HG02884 (cell line): ENCODE data around the gene DDX39A.

Experiments
- ATAC-seq: cut with Tn5 transposase; IDR thresholded peaks from one replicate; pipeline ENCODE4 v1.9.1; 2021; ENCODE audit warnings: mild to moderate bottlenecking, moderate library complexity; ENCODE audit not compliant: unreplicated experiment

The DDX39A gene

DNA sequence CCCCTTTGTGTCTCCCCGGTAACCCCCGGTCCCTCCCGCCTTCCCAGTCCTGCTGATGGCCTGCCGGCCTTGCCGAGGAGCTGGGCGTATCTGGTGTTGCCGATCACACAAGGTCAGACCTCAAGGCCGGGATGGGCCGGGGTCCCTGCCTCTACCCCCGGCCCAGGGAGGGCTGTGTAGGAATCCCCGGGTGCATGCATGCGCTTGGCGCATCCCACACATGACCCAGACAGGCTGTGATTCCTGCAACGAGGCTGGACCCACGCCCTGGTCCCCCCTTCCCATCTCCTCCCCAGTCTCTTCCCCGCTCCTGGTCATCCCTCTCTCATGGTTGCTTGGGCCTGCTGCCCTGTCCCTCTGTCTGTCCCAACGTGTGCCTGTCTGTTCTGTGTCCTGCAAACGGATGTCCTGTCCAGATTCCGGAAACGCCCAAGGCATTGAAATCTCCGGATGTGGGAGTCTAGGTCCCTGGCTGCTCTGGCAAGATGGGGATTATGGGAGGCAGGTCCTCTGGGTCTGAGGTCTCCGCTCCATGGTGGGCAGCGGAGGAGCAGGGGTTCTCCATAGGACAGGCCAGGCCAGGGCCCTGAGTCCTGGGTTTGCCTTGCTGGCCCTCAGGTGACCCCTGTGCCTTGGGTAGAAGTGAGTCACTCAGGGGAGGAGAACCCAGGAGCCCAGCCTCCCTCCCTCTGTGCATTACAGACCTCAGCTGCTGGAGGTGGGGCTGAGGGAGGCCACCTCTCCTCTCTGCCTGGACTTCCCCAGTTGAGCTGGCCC, 15.6 kb upstream of the DDX39A start:
- no peak for ATAC-seq

DNA sequence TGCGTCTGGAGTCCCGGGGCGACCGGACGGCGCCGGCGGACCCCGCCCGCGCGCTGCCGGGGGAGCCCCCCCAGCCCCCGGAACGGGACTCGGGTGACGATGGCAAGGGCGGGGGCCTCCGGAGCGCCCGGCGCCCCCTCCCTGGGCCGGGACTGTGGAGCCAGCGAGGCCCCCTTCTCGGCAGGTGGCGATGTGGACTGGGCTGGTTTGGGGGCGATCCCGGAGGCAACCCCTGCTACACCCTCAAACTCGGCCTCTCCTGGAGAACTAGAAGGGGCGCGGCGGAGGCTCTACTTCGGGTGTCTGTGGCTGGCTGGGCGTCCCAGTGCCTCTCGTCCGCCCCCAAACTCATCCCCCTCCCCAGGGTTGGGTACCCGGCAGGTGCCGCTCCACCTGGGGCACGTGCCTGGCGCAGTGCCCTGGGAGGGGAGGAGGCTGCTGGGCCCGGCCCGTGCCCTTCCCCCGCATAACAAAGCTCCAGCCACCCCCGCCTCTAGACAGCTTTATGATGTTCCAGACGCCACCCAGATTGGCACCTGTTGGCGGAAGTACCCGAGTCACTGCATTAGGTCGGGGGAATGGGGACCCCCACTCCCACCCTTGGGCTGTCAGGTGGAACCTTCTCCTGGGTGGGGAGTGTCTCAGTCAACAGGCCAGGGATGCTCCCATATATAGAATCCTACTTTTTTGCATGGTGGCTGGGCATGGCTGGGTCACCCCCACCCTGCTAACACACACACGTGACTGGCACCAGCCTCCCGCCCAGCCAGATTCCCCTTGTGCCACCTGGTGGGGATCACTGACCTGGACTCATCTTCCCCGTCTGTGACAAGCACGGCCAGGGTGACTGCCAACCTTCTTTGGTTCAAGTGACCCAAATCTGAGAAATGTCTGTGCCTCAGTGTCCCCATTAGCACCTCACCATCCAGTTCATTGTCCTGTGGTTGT, 14.7 kb upstream of the DDX39A start:
- ATAC-seq: no peak

DNA sequence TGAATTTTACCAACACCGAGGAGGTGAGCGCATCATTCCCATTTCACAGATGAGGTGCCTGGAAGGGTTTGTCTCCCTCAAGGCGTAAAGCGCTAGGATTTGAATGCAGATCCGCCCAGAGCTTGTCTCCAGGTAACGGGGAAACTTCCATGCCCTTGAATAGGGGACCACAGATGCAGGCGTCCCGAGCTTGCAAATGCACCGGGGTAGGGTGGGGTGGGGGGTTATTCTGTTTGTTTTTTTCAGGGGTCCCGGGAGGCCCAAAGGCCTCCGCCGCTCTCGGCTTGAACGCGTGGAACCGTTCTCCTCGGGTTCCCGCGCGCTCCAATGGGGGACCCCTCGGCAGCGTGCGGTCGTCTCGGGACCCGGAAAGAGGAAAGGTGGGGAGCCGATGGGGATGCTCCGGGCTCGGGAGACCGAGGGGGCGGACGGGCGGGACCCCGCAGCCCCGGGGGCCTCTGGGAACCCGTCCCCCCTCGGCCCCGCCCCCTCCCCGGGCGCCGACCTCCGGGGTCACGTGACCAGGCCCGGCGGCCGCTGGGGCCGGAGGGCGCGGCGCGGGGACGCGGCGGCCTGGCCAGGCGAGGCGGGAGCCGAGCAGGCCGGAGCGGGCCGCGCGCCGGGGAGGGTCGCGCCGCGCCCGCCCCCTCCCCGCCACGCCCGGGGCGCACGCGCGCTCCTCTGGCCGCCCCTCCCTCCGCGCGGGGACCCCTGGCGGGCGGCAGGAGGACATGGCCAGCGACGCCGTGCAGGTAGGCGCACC, 13.8 kb upstream of the DDX39A start, which contains the start of gene PKN1:
Gene PKN1 (plus strand): TSS at position 516 of the 763 bp plus-strand sequence. CDS start 216 bp downstream, at position 732.
- ATAC-seq: no peak

DNA sequence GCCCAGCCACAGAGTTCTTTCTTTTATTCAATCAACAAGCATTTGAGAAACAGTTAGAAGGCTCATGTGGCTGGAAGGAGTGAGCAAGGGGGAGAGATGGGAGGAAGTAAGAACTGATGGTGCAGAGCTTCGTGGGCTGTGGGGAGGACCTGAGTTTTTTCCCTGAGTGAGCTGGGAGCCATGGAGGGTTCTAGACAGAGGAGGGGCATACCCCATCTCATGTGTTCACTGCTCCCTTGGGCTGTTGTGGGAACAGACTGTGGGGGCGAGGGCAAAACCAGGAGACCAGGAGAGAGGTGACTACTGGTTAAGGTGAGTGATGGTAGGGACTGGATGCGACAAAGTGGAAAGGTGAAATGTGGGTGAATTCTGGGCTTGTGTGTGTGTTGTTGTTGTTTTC, 11.6 kb upstream of the DDX39A start:
- ATAC-seq: no peak

DNA sequence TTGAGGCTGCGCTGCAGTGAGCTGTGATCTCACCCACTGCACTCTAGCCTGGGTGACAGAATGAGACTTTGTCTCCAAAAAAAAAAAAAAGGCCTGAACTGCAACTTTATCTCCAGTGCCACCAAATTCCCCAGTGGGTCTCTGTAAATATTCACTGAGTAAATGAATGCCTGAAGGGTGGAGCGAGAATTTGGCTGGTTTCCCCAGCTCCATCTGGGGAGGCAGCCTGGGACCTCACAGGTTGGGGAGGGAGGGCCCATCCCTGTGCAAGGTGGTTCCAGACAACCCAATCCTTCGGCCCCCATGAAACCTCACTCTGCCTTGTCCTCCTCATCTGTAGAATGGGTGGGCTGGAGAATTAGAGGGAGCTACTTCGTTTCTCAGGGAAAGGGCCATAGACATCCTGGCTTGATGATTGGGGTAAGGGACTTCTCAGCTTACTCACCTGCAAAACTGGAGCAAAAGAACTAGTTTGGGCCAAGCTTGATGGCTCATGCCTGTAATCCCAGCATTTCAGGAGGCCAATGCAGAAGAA, 9.8 kb upstream of the DDX39A start:
- no peak for ATAC-seq

DNA sequence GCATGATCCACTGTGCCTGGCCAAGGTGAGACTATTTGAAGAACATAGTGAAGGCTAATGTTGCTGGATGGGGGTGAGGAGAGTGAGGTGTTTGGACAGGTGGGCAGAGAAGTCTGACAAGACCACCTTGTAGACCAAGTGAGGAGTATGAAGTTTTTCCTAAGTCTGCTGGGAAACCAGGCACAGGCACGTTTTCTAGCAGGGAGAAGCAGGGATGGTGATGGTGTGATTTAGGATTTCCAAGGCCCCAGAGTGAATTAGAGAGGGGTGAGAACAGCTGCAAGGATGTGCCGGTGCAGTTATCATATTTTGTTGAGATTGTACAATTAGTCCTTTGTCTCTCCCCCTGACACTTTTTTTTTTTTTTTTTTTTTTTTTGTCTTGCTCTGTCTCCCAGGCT, 8.3 kb upstream of the DDX39A start:
- ATAC-seq: no peak

DNA sequence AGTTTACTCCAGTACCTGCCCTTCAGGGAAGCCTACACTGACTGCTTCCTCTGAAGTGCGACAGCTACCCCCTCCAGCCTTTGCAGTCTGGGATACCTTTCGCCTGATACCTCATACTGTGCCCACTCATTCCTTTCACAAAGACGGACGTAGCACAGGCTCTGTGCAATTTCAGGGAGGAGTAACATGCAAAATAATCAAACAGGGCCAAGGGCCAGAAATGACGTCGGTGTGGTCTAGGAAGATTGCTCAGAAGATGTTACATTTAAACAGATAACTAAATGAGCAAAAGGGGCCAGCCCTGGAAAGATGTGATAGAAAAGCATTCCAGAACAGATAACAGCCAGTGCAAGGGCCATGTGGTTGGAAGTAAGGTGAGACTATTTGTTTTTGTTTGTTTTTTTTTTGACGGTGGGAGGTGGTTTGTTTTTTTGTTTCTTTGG, 6.6 kb upstream of the DDX39A start:
- no peak for ATAC-seq

DNA sequence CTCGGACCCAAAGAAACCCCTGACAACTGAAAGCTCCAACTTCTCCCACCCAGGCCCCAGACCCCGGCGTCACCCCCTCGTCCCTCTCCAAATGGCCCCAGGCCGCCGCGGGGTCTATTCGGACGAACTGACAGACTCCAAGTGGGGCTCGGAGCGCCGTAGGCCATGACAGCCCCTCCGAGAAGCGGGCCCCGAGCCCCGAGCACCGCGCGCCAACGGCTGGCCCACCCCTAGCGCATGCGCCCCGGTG, 360 bp downstream of the DDX39A start:
- no peak for ATAC-seq

DNA sequence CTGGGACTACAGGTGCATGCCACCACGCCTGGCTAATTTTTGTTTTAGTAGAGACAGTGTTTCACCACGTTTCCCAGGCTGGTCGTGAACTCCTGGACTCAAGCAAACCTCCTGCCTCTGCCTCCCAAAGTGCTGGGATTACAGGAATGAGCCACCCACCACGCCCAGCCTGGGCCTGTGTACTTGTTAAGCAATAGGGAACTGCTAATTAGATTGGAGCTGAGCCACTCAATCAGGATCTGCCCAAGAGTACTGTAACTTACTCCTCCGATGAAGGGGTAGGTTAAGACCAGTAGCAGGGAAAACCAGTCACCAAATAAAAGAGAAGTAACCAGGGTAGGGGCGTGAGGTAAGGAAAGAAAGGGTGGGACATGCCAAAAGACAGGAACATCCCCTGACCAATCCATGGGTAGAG, 2.3 kb downstream of the DDX39A start:
- no peak for ATAC-seq

DNA sequence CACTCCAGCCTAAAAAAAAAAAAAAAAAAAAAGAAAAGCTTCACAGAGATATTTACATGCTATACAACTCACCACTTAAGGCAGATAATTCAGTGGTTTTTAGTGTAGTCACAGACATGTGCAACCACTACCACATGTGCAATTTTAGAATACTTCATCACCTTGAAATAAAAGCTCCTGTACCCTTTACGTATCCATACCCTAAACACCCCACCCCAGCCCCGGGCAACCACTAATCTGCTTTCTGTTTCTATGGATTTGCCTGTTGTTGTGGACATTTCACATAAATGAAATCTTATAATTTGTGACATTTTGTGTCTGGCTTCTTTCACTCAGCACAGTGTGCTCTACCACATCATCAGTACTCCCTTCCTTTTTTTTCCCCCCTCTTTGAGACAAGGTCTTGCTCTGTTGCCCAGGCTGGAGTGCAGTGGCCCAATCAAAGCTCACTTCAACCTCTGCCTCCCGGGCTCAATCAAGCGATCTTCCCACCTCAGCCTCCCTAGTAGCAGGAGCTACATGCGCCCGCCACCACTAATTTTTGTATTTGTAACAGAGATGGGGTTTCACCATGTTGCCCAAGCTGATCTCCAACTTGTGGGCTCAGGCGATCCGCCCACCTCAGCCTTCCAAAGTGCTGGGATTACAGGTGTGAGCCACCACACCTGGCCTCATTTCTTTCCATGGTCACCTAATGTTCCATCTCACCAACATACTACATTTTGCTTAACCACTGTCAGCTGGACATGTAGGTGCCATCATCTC, 4.0 kb downstream of the DDX39A start:
- no peak for ATAC-seq

DNA sequence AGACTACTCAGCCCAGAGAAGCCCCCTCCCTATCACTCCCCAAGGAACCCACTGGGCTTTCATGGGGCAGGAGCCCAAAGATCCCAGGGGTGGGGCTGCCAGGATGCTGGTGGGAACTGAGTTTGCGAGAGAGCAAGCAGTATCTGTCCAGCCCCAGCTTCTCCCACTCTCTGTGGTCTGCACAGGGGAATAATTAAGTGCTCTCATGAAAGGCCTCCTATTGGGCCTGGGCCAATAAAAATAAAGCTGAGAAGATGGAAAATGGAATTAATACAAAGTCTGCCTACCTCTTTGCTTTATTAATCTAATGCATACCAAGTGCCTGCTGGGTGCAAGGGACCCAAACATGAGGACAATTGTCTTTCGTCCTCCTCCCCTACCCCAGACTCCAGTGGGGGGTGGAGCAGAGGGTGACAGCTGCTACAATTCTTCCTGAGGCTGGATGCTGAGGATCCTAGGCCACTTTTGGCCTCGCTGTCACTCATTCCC, 5.4 kb downstream of the DDX39A start:
- no peak for ATAC-seq

DNA sequence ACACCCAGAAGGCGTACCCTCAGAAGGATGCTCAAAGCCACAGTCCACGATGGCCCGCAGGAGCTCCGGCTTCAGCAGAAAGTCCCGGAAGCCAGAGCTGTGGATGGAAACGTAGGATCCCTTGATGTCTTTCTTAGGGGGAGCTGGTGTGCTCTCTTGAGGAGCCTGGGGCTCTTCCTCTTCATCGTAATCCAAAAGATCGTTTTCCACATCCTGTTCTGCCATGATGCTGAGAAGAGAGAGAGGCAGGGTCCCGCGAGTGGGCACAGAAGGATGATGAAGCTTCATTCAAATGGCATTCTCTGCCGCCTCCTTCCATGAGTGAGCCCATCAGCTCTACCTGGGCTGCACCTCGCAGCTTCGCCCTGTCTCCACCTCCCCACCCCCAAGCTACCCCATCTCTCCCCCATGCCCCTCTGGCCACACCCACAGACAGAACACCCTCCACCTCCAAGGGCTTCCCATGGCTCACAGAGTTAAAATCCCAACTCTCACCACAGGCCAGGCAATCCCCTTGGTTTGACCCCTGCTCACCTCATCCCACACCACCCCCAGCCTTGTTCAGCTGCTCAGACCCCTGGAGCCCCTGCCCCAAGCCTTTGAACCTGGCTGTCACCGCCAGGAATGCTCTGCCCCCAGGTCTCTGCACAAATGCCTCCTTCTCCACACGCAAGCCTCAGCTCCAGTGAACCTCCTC, 6.0 kb downstream of the DDX39A start:
- ATAC-seq: no peak

DNA sequence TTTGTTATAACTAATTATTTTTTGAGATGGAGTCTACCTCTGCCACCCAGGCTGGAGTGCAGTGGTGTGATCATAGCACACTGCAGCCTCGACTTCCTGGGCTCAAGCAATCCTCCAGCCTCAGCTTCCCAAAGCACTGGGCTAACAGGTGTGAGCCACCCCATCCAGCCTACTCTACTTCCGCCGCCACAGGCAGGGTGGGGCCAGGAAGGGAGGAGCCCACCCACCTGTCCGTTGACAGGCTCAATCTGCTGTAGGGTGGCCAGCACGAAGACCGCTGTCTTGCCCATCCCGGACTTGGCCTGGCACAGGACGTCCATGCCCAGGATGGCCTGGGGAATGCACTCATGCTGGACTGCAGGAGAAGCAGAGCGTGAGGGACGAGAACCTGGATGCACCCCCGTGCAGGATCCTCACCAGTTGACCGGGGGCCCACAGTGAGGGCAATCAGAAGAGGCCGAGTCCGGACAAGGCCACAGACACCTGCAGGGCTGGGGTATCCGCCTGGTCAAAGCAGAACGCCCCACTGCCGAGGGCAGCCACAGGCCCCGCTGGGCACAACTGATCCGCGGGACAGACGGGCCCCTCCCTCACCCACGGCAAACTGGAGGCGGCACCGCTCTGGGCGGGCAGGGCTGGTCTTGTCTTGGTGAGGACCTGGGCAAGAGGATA, 6.7 kb downstream of the DDX39A start:
- no peak for ATAC-seq

DNA sequence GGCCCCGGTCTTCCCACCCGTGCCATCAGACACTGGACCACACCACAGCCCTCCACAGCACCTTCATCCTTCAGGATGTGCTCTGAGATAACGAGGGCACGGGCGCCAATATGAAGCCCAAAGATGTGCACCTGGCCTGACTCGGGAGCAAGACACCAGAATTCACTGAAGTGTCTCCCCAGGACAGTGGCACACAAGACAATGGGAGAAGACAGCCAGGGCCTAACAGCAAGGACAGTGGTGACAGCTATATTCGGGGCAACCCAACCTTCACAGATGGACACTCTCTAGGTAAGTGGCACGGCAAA, 7.2 kb downstream of the DDX39A start:
- no peak for ATAC-seq

DNA sequence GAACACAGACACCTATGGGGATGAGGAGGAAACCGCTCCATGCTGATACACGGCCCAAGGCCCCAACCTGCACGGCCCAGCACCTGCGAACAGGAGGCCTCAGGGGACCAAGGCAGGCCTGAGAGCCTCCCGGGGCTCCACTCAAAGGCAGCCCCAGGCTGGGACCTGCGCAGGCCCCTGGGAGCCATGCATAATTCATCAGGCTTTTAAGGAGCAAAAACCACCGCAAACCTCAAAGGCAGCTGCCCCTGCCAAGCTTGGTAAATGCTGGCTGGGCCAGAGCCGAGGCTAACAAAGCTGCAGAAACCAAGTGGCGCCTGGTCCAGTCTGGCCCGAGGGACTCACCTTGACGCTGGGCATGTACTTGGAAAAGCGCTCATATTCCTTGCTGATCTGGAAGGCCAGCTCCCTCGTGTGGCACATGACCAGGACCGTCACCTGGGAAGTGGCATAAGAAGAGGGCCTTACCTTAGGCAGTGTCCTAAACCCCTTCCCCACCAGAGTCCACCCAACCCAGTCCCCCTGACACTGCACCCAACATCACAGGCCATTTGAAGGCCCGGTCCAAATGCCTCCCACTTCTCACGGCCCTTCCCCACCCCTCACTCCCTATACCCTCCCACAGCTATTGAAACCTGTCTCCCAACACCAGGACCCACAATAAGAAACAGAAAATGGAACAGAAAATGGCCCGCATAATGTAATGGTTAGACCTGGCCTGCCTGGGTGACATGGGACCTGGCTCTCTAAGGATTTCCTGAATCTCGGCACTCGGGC, 7.8 kb downstream of the DDX39A start:
- ATAC-seq: no peak

DNA sequence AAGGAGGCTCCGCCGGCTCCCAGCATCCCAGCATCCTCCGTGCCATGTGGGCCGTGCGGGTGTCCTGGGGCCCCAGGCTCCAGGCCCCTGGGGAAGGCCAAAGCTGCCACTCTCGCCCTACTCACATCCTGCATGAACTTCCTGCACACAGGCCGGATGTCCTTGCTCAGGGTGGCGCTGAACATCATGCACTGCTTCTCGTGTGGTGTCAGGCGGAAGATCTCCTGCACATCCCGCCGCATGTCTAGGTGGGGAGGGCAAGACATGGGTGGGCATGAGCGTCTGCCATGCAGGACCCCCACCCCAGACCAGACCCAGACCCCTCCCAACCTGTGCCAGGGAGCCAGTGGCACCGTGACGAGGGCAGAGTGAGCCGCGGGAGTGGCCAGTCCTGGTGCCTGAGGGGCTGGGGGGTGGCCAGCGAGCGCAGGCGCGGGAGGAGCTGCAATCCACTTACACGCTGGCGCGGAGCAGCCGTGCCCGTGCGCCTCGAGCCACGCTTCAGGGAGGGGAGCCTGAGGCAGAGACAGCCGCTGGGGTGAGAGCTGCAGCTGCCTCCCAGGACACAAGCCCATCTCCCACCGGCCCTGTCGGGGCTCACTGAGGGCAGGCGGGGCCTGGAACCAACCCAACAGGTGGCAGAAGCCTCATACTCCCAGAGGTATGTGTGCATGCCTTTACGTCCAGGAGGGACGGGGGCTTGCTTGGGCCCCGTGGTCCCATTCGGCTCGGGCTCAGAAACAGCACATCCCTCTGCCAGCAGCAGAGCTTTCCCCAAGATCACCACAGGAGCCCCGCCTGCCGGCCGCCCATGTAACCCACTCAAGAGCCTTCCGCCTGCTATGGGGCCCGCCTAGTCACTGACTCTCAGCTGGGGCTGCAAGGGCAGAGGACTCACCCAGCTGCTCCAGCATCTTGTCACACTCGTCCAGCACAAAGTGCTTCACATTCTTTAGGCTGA, 8.8 kb downstream of the DDX39A start:
- ATAC-seq: no peak
